Esophagus squamous epithelium (tissue), 5 donors: ENCODE results near the gene GRIK4. TPM values are rescaled to one million over a fixed set of nuclear protein-coding genes. Genes with fewer than 3 reads are reported as not detected.

Experiments
- DNase-seq: peaks from one replicate; lab custom pipeline; 2025; lab: John Stamatoyannopoulos, UW
- H3K27ac ChIP-seq, 4 donors: fragments of 200-600 bp; sonication (generic); one replicate each; pipeline ENCODE4 v1.5.1; 2016 to 2019; ENCODE audit warnings: mild to moderate bottlenecking in 1 of 4
- H3K27me3 ChIP-seq, 4 donors: fragments of 200-600 bp; sonication (generic); 1 replicate in 3 of 4; 2 replicates in 1 of 4; pipeline versions ENCODE4 v1.5.1 to v1.6.0; 2017 to 2021; ENCODE audit warnings: antibody characterized with exemption in 1 of 4
- H3K36me3 ChIP-seq, 3 donors: fragments of 200-600 bp; sonication (generic); one replicate each; pipeline ENCODE4 v1.5.1; 2016 to 2019
- H3K4me1 ChIP-seq, 3 donors: fragments of 200-600 bp; sonication (generic); one replicate each; pipeline ENCODE4 v1.5.1; 2017 to 2019
- H3K4me3 ChIP-seq, 4 donors: fragments of 200-600 bp; sonication (generic); 1 replicate in 3 of 4; 2 replicates in 1 of 4; pipeline ENCODE4 v1.5.1; 2016 to 2019; ENCODE audit warnings: mild to moderate bottlenecking in 2 of 4, moderate library complexity in 1 of 4
- H3K9me3 ChIP-seq, 3 donors: fragments of 200-600 bp; sonication (generic); one replicate each; pipeline ENCODE4 v1.5.1; 2016 to 2019
- CTCF ChIP-seq, 6 experiments: fragments of 450-650 bp in 4 of 6; fragments of 200-600 bp in 2 of 6; sonication (generic) in 2 of 6; IDR thresholded peaks; one replicate each; pipeline ENCODE4 v1.5.1; 2016 to 2019; ENCODE audit warnings: antibody characterized with exemption in 6 of 6, mild to moderate bottlenecking in 4 of 6, moderate library complexity in 4 of 6
- POLR2A ChIP-seq, 4 donors: fragments of 450-650 bp; IDR thresholded peaks; one replicate each; pipeline ENCODE4 v1.6.1; 2017; ENCODE audit warnings: antibody characterized with exemption in 4 of 4, mild to moderate bottlenecking in 4 of 4, moderate library complexity in 3 of 4
- WGBS, 2 donors: methylation state at CpG; one replicate each; pipeline ENCODE4 v1.1.5; 2018; 5-methylcytosine and 5-hydroxymethylcytosine counted together
- intact Hi-C: fragments of 100-400 bp; cut with DNase I; formaldehyde crosslinking; loops from one replicate; pipeline ENCODE4 v1.15.0; 2022
- total RNA-seq, 4 donors: library from RNA; depleted of rRNA; stranded (reverse); fragments of >200 nt; gene quantifications; one replicate each; pipeline ENCODE4 v1.1.0, GENCODE V29; 2016
- donor health status: DM: yes; HTN: yes; CAD: no.

The GRIK4 gene
- total RNA-seq, 4 donors from 2014 or later: 0.15 to 0.19 TPM; not detected in 2

- no peak for DNase-seq
- H3K9me3 ChIP-seq: no peaks in the 10 kb centered on the region
- intact Hi-C loops: no loop called here
- H3K36me3 ChIP-seq: no peaks in the 10 kb centered on the region
- TF ChIP-seq CTCF (IDR thresholded peaks at IDR 0.05) (no peak), POLR2A (IDR thresholded peaks at IDR 0.05) (no peak)
- H3K4me1 ChIP-seq: no peaks in the 10 kb centered on the region
- H3K27ac ChIP-seq: no peak overlapping the region
- H3K27me3 ChIP-seq: peaks cover 0 to 15% (median 0%) of the 10 kb centered on the region in 4 donors
- 80 to 89% methylated on average over 1 to 7 of the region's 14 CpGs for WGBS, 2 donors
- H3K4me3 ChIP-seq: no peak overlapping the region
Measured at GRCh38 chr11:120966840-120967239, 455.3 kb downstream of the GRIK4 start.

- no peak for TF ChIP-seq CTCF (IDR thresholded peaks at IDR 0.05)
- DNase-seq: no peak
- Histone ChIP-seq H3K27ac (no peak overlapping the region), H3K36me3 (no peaks in the 10 kb centered on the region), H3K9me3 (no peaks in the 10 kb centered on the region), H3K4me1 (no peaks in the 10 kb centered on the region), H3K27me3 (peaks cover 0 to 26% (median 0%) of the 10 kb centered on the region in 4 donors), H3K4me3 (no peak overlapping the region)
- intact Hi-C loops: no loop called here
- 84 to 88% methylated on average over 4 to 6 of the region's 6 CpGs for WGBS, 2 donors
Measured at GRCh38 chr11:120969993-120970392, 458.4 kb downstream of the GRIK4 start.

GRCh38 chr11:120971825-120972224 is 460.3 kb downstream of the GRIK4 start:
- Histone ChIP-seq H3K4me1 (no peaks in the 10 kb centered on the region), H3K27me3 (peaks cover 0 to 30% (median 0%) of the 10 kb centered on the region in 4 donors), H3K27ac (no peak overlapping the region), H3K9me3 (no peaks in the 10 kb centered on the region), H3K36me3 (no peaks in the 10 kb centered on the region), H3K4me3 (no peak overlapping the region)
- no peak for TF ChIP-seq POLR2A (IDR thresholded peaks at IDR 0.05)
- no peak for TF ChIP-seq CTCF (IDR thresholded peaks at IDR 0.05)
- intact Hi-C loops: no loop called here
- WGBS, 2 donors: 84 to 87% methylated on average over 4 of the region's 4 CpGs
- no peak for DNase-seq

DNA sequence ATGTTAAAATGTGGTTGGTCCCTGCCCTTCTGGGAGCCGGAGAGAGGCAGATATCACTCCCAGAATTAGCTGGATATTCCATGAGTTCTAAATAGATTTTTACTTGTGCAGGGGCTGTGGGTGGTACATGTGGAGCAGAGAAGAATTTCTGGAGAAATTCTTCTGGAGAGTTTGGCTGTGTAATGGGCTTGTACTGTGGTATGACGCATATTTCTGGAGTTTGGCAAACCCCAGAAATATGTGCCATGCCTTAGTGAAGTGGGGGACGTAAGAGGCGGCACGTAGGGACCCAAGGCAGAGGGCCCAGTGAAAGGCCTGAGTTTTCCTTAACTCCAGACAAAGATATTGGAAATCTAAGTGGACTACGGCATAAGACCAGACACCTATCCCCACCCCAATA is 461.1 kb downstream of the GRIK4 start:
- Histone ChIP-seq H3K36me3 (no peaks in the 10 kb centered on the region), H3K27ac (no peak overlapping the region), H3K9me3 (no peaks in the 10 kb centered on the region), H3K4me3 (no peak overlapping the region), H3K4me1 (no peaks in the 10 kb centered on the region), H3K27me3 (peaks cover 0 to 31% (median 0%) of the 10 kb centered on the region in 4 donors)
- DNase-seq: no peak
- intact Hi-C loops: no loop called here
- WGBS, 2 donors: 93% methylated on average over 6 of the region's 6 CpGs
- TF ChIP-seq POLR2A (IDR thresholded peaks at IDR 0.05) (no peak), CTCF (IDR thresholded peaks at IDR 0.05) (no peak)

GRCh38 chr11:120973501-120973900 is 462.0 kb downstream of the GRIK4 start:
- 58 to 69% methylated on average over 7 of the region's 7 CpGs for WGBS, 2 donors
- DNase-seq: no peak

More at GRCh38 chr11:120973501-120973900, 462.0 kb downstream of the GRIK4 start:
- no peak overlapping the region for H3K27ac ChIP-seq
- H3K9me3 ChIP-seq: no peaks in the 10 kb centered on the region
- intact Hi-C loops: no loop called here
- H3K36me3 ChIP-seq: no peaks in the 10 kb centered on the region
- H3K27me3 ChIP-seq: peaks cover 0 to 31% (median 0%) of the 10 kb centered on the region in 4 donors
- TF ChIP-seq CTCF (IDR thresholded peaks at IDR 0.05) (no peak), POLR2A (IDR thresholded peaks at IDR 0.05) (no peak)
- no peaks in the 10 kb centered on the region for H3K4me1 ChIP-seq
- H3K4me3 ChIP-seq: no peak overlapping the region
